LNCaP clone FGC (cell line): ENCODE measurements around the gene CRTAC1.

Experiments used
- DNase-seq: peaks from one replicate; pipeline ENCODE4 v3.0.0-alpha.2; 2011; ENCODE audit warnings: low read depth
- H3K4me3 ChIP-seq: 2 replicates; pipeline ENCODE4 v1.5.1; 2011; ENCODE audit warnings: mild to moderate bottlenecking, low read depth, low read length, control low read depth
- TF ChIP-seq, protein P1 (sequence below): IDR thresholded peaks from 2 replicates; pipeline ENCODE4 v1.5.1; 2012; ENCODE audit warnings: mild to moderate bottlenecking; ENCODE audit not compliant: control insufficient read depth, insufficient read depth; ENCODE audit errors: extremely low read depth

CRTAC1 gene

DNA sequence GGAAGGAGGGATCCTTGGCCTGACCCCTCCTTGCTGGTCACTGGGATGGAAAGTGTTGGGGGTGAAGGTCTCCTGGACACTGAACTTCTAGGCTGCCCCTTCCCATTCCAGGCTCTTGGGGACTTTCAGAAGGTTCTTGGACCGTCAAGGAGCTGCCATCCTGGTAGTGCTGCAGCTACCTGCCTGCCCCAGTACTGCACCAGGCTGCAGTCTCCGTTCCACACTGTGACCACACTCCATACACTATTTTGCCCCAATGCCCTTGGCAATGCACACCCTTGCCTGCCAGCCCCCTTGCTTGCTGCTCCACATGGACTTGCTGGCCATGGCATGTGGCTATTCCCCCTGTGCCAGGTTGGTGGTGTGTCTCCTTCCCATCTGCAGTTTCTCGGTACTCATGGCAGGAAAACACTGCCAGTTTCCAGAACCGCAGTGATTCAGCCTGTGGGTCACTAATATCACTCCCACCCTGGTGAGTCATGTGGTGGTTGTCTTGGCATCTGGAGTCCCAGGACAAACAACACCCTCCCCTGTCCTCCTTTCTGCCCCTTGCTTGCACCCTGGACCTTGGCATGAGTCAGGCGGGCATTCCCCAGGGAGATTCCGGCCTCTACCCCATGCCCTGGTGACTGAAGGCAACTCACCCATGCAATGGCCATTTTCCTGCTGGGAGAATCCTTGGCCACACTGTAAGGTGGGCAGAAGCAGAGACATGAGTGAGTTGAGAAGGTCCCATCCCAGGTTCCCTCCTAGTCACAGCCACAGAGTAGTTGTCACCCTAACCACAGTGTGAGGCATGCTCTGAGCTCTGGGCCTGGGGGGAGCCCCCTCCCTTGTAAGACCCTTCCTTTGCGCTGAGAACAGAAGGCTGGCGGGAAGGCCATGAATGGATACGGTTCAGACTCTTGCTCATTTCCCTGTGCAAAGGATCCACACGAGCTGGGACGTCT is 148.0 kb downstream of the CRTAC1 start:
- TF ChIP-seq, protein P1, sequence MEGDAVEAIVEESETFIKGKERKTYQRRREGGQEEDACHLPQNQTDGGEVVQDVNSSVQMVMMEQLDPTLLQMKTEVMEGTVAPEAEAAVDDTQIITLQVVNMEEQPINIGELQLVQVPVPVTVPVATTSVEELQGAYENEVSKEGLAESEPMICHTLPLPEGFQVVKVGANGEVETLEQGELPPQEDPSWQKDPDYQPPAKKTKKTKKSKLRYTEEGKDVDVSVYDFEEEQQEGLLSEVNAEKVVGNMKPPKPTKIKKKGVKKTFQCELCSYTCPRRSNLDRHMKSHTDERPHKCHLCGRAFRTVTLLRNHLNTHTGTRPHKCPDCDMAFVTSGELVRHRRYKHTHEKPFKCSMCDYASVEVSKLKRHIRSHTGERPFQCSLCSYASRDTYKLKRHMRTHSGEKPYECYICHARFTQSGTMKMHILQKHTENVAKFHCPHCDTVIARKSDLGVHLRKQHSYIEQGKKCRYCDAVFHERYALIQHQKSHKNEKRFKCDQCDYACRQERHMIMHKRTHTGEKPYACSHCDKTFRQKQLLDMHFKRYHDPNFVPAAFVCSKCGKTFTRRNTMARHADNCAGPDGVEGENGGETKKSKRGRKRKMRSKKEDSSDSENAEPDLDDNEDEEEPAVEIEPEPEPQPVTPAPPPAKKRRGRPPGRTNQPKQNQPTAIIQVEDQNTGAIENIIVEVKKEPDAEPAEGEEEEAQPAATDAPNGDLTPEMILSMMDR: no peak
- H3K4me3 ChIP-seq: no peak overlapping the region
- DNase-seq: no peak

GRCh38 chr10:97880109-97880508 is 150.3 kb downstream of the CRTAC1 start:
- no peak for DNase-seq
- H3K4me3 ChIP-seq: no peak overlapping the region
- TF ChIP-seq, protein P1: no peak

- DNase-seq: no peak
- TF ChIP-seq, protein P1: no peak
- no peak overlapping the region for H3K4me3 ChIP-seq
These were observed 151.2 kb downstream of the CRTAC1 start for GRCh38 chr10:97879241-97879640.

DNA sequence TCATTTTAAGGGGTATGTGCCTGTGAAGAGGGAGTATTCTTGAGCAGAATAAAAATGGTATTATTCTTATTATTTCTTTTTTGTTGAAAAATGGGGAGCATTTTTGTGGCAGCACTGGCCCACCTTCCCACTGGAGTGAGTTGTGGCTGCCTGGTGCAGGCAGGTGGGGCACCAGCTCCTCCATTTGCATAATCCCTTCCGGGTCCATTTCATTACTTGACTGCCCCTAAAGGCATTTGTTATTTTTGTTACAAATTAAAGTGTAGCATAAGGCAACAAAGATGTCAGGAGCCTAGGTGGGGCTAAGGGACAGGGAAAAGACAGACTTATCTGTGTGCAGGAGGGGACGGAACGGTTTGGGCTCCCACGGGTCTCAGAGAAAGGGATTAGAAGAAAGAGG is 154.0 kb downstream of the CRTAC1 start:
- TF ChIP-seq, protein P1: no peak
- DNase-seq: no peak
- no peak overlapping the region for H3K4me3 ChIP-seq

GRCh38 chr10:97875391-97875790 is 155.0 kb downstream of the CRTAC1 start:
- DNase-seq: no peak
- TF ChIP-seq, protein P1: no peak
- no peak overlapping the region for H3K4me3 ChIP-seq

GRCh38 chr10:97874332-97874731 is 156.1 kb downstream of the CRTAC1 start:
- no peak overlapping the region for H3K4me3 ChIP-seq
- no peak for DNase-seq
- TF ChIP-seq, protein P1: no peak
